HUES6 (cell line): ENCODE results near the gene TMEM150B.
A peak's percentile ranks its signal among the peaks of the same experiment; 100 is the strongest.
"Not testable (repeated sequence)": the region's sequence is repeated elsewhere in the genome, so short reads cannot be mapped to it uniquely, and the experiment has no call there.

Source experiments
- H3K27ac ChIP-seq: 2 replicates; pipeline ENCODE4 v1.7.0; 2013; ENCODE audit warnings: low read depth, mild to moderate bottlenecking, low read length, inconsistent platforms
- H3K27me3 ChIP-seq: 2 replicates; pipeline ENCODE4 v1.6.1; 2013; ENCODE audit warnings: low read length; ENCODE audit not compliant: control insufficient read depth, insufficient read depth
- H3K36me3 ChIP-seq: 2 replicates; pipeline ENCODE4 v1.6.1; 2013; ENCODE audit warnings: low read length; ENCODE audit not compliant: control insufficient read depth, insufficient read depth
- H3K4me1 ChIP-seq: 2 replicates; pipeline ENCODE4 v1.6.1; 2013; ENCODE audit warnings: low read length; ENCODE audit not compliant: control insufficient read depth, insufficient read depth
- H3K4me3 ChIP-seq: 2 replicates; pipeline ENCODE4 v1.5.1; 2013; ENCODE audit warnings: low read depth, low read length
- H3K9ac ChIP-seq: one replicate; pipeline ENCODE4 v1.6.1; 2013; ENCODE audit warnings: mild to moderate bottlenecking, low read length
- H3K9me3 ChIP-seq: 2 replicates; pipeline ENCODE4 v1.6.1; 2013; ENCODE audit warnings: low read depth, low read length; ENCODE audit not compliant: control insufficient read depth, insufficient read depth

TMEM150B gene

DNA sequence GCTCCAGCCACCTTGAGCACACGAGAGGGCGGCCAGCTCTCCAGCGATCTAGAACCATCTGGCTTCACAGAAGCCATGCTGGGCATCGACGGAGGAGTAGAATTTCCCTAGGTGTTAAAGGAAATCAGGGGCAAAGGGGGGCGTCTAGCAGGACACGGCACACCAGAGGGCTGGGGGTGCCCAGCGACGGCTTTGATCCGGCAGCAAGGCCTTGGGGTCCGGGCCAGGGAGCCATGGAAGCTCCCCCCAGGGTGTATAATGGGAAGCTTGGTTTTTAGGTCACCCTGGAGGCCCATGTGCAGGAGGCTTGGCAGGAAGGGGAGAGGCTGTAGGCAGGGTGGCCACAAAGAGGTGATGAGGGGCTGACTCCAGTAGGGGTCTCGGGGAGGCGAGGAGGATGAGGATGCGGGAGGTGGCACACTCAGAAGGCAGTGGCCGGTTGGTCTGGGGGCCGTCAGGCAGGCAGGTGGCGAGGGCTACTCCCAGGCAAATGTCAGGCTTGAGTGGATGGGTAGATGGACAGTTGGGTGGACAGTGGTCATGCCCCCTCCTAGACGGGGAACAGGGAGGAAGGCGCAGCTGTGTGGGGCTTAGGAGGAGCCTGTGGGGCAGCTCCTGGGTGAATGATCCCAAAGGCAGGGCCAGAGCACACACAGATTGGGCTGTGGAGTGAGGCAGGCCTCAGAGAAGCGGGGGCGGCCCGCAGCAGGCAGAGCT lies 20.1 kb upstream of the TMEM150B start:
- Histone ChIP-seq H3K9me3 (no peaks in the 10 kb centered on the region), H3K9ac (peak overlapping the region; percentile 15)

DNA sequence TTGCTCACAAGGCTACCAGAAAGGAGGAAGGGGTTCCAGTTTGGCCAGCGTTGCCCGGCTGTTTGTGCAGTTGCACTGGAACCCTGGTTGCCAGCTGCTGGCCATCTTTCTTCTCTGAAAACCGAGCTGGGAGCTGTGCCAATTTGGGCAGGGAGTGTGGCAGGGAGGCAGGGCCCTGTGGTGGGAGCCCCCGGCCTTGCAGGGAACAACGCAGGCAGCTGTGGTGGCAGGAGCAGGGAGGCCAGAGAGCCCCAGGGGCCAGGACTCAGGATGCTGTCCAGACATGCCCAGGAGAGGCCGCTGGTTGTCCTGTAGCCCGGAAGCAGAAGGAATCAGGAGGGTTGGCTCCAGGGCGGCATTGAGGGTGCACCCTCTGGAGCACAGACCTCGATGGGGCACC lies 19.3 kb upstream of the TMEM150B start:
- peaks cover 48% of the 10 kb centered on the region for H3K36me3 ChIP-seq
- H3K9ac ChIP-seq: no peak overlapping the region
- no peak overlapping the region for H3K27ac ChIP-seq
- H3K27me3 ChIP-seq: no peaks in the 10 kb centered on the region
- H3K4me1 ChIP-seq: peaks cover 39% of the 10 kb centered on the region
- no peak overlapping the region for H3K4me3 ChIP-seq
- no peaks in the 10 kb centered on the region for H3K9me3 ChIP-seq

More for the DNA sequence above, 20.1 kb upstream of the TMEM150B start:
- H3K4me1 ChIP-seq: peaks cover 44% of the 10 kb centered on the region
- no peak overlapping the region for H3K27ac ChIP-seq
- peaks cover 48% of the 10 kb centered on the region for H3K36me3 ChIP-seq
- no peak overlapping the region for H3K4me3 ChIP-seq
- no peaks in the 10 kb centered on the region for H3K27me3 ChIP-seq

DNA sequence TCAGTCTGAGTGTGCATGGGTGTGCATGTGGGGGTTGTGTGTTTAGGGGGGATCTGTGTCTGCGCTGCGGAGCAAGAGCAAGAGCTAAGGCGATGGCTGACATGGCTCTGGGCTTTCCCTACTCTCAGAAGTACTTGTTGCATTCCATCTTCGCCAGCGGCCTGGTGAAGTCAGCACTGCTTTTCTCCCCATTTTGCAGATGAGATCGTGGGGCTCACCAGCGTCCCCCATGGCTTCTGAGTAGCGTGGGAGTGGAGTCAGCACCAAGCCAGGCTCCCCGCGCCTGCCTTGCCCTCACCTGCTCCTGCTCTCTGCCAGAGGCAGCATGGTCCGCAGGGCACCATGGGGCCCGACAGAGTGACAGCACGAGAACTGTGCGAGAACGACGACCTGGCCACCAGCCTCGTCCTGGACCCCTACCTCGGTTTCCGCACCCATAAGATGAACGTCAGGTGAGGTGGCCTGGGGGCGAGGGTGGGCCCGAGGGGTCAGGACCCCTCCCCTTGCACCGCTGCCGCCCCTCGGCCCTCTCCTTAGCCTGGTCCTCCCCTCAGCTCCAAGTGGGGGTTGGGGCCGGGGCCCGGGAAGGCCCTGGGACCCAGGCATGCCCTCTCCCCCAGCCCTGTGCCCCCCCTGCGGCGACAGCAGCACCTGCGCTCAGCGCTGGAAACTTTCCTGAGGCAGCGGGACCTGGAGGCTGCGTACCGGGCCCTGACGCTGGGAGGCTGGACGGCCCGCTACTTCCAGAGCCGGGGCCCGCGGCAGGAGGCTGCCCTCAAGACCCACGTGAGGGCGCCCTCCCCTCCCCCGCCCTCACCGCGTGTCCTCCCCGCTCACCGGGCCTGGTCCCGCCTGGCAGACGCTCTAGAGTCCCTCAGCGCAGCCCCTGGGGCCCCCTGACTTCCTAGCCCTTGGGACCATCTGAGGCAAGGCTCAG lies 16.7 kb upstream of the TMEM150B start:
- H3K4me3 ChIP-seq: peak overlapping the region; percentile 48
- no peaks in the 10 kb centered on the region for H3K27me3 ChIP-seq
- no peak overlapping the region for H3K27ac ChIP-seq
- H3K36me3 ChIP-seq: peaks cover 45% of the 10 kb centered on the region
- H3K9me3 ChIP-seq: no peaks in the 10 kb centered on the region
- peaks cover 29% of the 10 kb centered on the region for H3K4me1 ChIP-seq
- peak overlapping the region; percentile 21 for H3K9ac ChIP-seq

DNA sequence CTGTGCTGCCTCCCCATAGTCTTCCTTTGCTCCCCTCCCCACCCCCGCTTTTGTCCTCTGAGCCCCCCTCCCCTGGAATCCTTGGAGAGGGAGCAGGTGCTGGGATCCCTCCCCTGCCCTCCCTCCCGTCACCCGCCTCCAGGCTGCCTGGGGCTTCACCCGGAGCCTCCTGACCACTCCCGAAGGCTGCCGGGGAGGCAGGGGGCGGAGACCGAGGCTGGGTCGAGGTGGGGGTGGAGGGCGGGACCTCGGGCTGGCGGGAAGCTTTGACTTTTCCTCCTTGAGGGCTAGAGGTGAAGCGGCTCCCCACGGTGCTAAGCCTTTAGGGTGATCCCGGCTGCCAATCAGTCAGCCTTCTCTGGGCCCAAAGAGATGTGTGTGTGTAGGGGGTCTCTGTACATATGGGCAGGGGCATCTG lies 16.0 kb upstream of the TMEM150B start:
- Histone ChIP-seq H3K9me3 (no peaks in the 10 kb centered on the region), H3K4me1 (peaks cover 26% of the 10 kb centered on the region), H3K4me3 (peak overlapping the region; percentile 97), H3K9ac (peak overlapping the region; percentile 21), H3K36me3 (peaks cover 40% of the 10 kb centered on the region), H3K27ac (peak overlapping the region; percentile 78; the same call in 1 of the 2 replicates), H3K27me3 (no peaks in the 10 kb centered on the region)

DNA sequence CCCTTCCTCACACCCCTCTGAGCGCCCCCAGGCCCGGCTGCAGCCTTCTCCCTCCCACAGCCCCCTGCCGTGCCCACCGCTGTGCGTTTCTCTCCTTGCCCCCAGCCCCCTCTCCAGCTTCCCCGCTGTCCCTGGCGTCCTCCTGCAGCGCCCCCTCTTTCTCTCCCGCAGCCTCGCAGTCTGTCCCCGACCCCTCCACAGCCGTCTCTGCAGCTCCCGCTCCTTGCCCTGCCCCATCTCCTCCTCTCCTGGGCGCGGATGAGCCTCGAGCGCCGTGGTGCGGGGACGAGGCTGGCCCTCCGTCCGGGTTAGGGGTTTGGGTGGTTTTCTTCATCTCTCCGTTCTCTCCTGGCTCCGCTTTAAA lies 15.6 kb upstream of the TMEM150B start:
- Histone ChIP-seq H3K9ac (peak overlapping the region; percentile 79), H3K36me3 (peaks cover 36% of the 10 kb centered on the region), H3K4me1 (peaks cover 22% of the 10 kb centered on the region), H3K9me3 (no peaks in the 10 kb centered on the region), H3K4me3 (peak overlapping the region; percentile 97), H3K27ac (peak overlapping the region; percentile 78; the same call in 1 of the 2 replicates), H3K27me3 (no peaks in the 10 kb centered on the region)

DNA sequence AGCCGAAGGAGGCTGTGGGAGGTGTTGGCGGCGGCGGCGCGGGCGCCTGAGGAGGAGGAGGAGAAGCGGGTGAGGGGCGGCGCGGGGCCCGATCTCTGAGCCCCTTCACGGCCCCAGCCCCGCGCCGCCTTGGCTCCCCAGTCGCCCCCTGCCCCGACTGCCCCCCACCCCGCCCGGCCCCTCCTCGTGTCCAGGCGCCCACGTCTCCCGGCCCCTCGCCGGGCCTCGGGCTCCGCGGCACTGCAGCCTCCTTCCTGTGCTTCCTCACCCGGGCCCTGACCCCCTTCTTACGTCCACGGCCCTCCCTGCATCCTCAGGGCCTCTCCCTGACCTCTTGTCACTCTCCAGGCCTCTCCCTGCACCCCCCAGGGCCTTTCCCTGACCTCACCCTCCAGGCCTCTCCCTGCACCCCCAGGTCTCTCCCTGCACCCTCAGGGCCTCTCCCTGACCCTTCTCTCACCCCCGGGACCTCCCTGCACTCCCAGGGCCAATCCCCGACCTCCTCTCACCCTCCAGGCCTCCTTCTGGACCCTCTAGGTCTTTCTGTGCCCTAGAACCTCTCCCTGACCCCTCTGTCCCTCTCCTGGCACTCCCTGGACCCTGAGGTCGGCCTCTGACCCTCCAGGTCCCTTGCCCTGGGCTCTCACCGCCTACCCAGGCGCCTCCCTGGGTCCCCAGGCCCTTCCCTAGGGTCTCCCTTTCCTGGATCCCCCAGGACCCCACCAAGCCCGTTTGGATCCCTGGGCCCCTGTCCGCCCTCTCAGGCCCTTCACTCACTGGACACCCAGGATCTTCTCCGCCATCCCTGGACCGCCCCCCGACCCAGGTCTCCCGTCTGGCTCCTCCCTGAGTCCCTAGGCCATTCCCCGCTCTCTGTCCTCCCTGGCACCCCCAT lies 15.0 kb upstream of the TMEM150B start:
- peaks cover 16% of the 10 kb centered on the region for H3K4me1 ChIP-seq
- H3K27me3 ChIP-seq: no peaks in the 10 kb centered on the region
- peak overlapping the region; percentile 97 for H3K4me3 ChIP-seq
- no peaks in the 10 kb centered on the region for H3K9me3 ChIP-seq
- H3K9ac ChIP-seq: peak overlapping the region; percentile 79
- peak overlapping the region; percentile 78; the same call in 1 of the 2 replicates for H3K27ac ChIP-seq
- peaks cover 30% of the 10 kb centered on the region for H3K36me3 ChIP-seq

DNA sequence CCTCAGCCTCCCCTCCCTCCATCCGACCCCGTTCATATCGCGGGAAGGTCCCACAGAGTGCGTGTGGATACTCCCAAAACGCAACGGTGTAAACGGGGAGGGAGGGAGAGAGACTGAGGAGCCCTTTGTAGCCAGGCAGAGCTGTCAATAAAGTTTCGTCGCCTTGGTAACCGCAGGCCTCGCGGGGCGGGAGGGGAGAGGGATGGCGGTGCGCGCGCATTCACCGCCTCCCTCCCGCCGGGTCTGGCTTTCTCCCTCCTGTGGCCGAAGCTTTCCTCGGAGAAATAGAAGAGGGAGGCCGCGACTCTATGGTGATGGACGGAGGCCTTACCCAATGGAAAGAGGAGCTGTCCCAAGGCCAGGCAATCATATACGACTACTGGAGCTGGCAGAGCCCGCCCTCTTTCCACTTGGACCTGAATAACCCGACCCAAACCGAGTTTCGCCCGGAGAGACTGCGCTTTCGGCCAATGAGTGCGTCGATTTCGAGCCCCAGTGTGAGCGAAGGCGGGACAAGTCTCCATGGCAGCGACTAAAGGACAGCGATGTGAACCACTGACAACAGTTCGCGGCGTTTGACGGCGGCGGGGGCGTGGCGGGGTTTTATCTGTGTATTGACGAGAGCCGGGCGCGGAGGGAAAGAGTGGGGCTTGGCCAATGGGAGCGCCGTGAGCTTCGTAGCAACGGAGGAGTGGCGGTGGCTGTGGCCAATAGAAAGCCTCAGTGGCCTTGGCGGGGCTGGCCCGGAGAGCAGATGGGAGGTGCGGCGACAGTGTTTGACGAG lies 14.2 kb upstream of the TMEM150B start, which contains the start of gene KMT5C:
KMT5C (plus strand) TSS at position 772 of the 784 bp plus-strand sequence. CDS start 2,061 bp downstream, outside the sequence.
- Histone ChIP-seq H3K9me3 (no peaks in the 10 kb centered on the region), H3K36me3 (peaks cover 22% of the 10 kb centered on the region), H3K27me3 (no peaks in the 10 kb centered on the region), H3K4me3 (peak within 1 kb of the TSS; percentile 97), H3K9ac (peak within 1 kb of the TSS; percentile 91), H3K4me1 (peaks cover 16% of the 10 kb centered on the region), H3K27ac (peak within 1 kb of the TSS; percentile 94)

DNA sequence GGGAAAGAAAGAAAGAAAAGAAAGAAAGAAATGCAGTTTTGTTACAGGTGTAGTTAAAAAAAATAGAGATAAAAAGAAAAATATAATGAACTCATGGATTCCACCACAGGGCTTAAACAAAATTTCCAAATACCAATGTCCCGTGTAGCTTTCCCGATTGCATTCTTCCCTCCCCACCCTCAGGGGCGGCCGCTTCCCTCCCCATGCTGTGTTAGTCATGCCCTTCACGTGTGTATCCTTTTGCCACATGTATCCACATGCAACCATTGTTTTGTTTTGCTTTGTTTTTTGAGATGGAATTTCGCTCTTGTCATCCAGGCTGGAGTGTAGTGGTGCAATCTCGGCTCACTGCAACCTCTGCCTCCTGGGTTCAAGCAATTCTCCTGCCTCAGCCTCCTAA lies 11.0 kb upstream of the TMEM150B start:
- Histone ChIP-seq H3K27ac (no peak overlapping the region), H3K36me3 (no peaks in the 10 kb centered on the region), H3K9ac (no peak overlapping the region), H3K9me3 (no peaks in the 10 kb centered on the region), H3K27me3 (no peaks in the 10 kb centered on the region), H3K4me1 (peaks cover 14% of the 10 kb centered on the region), H3K4me3 (no peak overlapping the region)

DNA sequence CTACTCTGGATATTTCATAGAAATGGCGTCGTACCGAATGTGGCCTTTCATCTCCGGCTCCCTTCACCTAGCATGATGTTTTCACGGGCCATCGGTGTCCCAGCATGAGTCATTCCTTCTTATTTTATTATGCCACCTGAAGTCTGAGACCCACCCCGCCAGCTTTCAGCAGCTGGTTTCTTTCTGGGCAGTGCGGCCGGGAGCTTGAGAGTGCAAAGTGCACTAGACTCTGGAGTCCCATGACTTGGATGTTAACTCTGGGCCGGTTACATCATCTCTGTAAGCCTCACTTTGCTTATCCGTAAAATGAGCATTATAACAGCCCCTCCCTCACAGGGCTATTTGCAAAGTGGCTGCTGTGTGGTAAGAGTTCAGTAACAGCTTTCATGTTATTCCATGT lies 8.7 kb upstream of the TMEM150B start:
- no peak overlapping the region for H3K4me3 ChIP-seq
- no peak overlapping the region for H3K27ac ChIP-seq
- H3K27me3 ChIP-seq: no peaks in the 10 kb centered on the region
- no peak overlapping the region for H3K9ac ChIP-seq
- H3K9me3 ChIP-seq: no peaks in the 10 kb centered on the region
- no peaks in the 10 kb centered on the region for H3K36me3 ChIP-seq
- peaks cover 13% of the 10 kb centered on the region for H3K4me1 ChIP-seq

DNA sequence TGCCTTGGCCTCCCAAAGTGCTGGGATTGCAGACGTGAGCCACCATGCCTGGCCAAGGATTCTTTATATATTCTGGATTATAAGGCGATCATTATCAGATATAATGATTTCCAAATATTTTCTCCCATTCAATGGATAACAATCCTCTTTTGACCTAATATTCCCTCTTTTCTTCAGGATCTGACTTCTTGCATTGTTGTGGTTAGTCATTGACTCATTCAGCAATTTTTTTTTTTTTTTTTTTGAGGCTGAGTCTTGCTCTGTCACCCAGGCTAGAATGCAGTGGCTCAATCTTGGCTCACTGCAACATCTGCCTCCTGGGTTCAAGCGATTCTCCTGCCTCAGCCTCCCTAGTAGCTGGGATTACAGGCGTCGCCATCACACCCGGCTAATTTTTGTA lies 4.7 kb upstream of the TMEM150B start:
- H3K27me3 ChIP-seq, H3K4me1 ChIP-seq, H3K27ac ChIP-seq, H3K9me3 ChIP-seq, H3K9ac ChIP-seq, H3K36me3 ChIP-seq, H3K4me3 ChIP-seq: not testable (repeated sequence)
